ENCODE measurements around the gene KRTAP12-1. TPM values are rescaled to one million over a fixed set of nuclear protein-coding genes. Genes with fewer than 3 reads are reported as not detected.
A peak's percentile ranks its signal among the peaks of the same experiment; 100 is the strongest.

Gene KRTAP12-1
- total RNA-seq, 4 donors from 2014 or later = not detected

DNA sequence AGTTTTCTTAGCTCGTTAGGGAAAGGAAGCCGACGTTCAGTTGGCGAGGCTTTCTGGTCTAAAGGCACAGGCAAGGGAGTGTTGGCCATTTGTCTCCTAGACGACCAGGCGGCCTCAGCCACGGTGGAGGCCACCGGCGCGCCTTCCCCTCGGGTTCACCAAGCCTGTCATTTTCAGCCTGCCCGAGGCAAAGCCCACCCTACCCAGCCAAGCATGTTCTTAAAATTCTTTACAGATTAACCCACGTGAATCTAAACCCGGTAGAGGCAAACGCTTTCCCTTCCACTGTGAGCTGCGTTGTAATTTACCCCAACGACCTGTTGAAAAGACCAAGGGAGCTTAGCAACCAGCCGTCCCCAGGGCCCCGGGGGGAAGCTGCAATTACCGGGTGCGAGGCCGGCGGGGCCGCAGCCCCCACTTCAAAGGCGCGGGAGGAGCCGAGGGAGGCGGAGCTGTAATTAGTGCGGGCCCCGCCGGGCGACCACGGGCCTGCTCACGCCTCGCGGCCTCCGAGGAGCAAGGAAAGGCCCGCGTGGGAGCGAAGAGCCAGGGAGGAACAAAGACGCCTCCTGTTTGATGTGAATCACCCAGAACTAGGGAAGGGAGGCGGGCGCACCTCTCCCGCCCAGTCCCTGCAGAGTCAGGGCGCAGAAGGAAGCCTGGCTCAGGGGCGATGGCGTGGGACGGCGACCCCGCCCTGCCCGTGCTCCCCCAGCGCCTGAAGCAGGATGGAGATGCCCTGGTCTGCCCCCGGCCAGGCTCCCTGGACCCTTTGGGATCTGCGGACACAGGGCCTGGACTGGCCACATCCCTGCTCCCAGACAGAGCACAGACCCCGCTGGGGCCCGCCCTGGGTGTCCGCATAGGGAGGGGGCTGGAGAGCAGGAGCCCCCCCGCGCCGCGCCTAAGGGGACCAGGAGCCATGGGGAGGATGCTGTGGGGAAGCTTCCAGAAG is 41.5 kb upstream of the KRTAP12-1 start:
- no peaks in the 10 kb centered on the region for H3K4me1 ChIP-seq
- peaks cover 0 to 6% of the 10 kb centered on the region in 2 donors for H3K27me3 ChIP-seq
- H3K9me3 ChIP-seq = no peaks in the 10 kb centered on the region
- peak overlapping the region in 1 of 4 donors; percentile 4 for H3K4me3 ChIP-seq
- no peaks in the 10 kb centered on the region for H3K36me3 ChIP-seq
- peak in 1 of 3 donors; percentile 46 for DNase-seq
- TF ChIP-seq CTCF (IDR thresholded peaks at IDR 0.05) (no peak), POLR2A (IDR thresholded peaks at IDR 0.05) (no peak)
- H3K27ac ChIP-seq = no peak overlapping the region

- H3K27me3 ChIP-seq = peaks cover 0 to 6% of the 10 kb centered on the region in 2 donors
- TF ChIP-seq POLR2A (IDR thresholded peaks at IDR 0.05) (no peak), CTCF (IDR thresholded peaks at IDR 0.05) (no peak)
Measured at GRCh38 chr21:44722731-44723130, 40.8 kb upstream of the KRTAP12-1 start.

DNA sequence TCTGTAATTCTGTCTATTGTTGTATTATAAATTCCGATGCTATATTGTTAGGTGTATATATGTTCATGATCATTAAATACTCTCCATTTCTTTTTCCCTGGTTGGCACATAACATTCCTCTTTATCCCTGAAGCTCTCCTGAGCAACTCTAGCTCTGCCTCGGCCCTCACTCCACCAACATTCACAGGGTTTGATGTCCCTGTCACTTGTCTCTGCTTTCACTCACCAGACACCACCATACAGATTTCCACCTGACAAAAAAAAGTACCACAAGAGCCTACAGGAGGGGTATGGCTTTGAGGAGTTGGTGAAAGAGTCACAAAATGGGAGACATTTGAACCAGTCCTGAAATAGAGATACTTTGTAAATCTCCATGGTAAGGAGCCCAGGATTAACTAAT is 38.2 kb upstream of the KRTAP12-1 start:
- DNase-seq = no peak
- TF ChIP-seq CTCF (IDR thresholded peaks at IDR 0.05) (no peak), POLR2A (IDR thresholded peaks at IDR 0.05) (no peak)
- Histone ChIP-seq H3K4me3 (no peak overlapping the region), H3K36me3 (no peaks in the 10 kb centered on the region), H3K4me1 (no peaks in the 10 kb centered on the region), H3K9me3 (no peaks in the 10 kb centered on the region), H3K27me3 (peaks cover 0 to 6% of the 10 kb centered on the region in 2 donors), H3K27ac (no peak overlapping the region)

More at GRCh38 chr21:44722731-44723130, 40.8 kb upstream of the KRTAP12-1 start:
- no peak for DNase-seq
- no peaks in the 10 kb centered on the region for H3K36me3 ChIP-seq
- H3K4me1 ChIP-seq = no peaks in the 10 kb centered on the region
- no peak overlapping the region for H3K4me3 ChIP-seq
- H3K27ac ChIP-seq = no peak overlapping the region
- no peaks in the 10 kb centered on the region for H3K9me3 ChIP-seq

- no peaks in the 10 kb centered on the region for H3K4me1 ChIP-seq
- no peak overlapping the region for H3K27ac ChIP-seq
- no peaks in the 10 kb centered on the region for H3K27me3 ChIP-seq
- no peaks in the 10 kb centered on the region for H3K36me3 ChIP-seq
- no peak overlapping the region for H3K4me3 ChIP-seq
- H3K9me3 ChIP-seq = no peaks in the 10 kb centered on the region
- TF ChIP-seq POLR2A (IDR thresholded peaks at IDR 0.05) = no peak
- TF ChIP-seq CTCF (IDR thresholded peaks at IDR 0.05) = no peak
- peak in 2 of 3 donors; percentile 10 to 21 for DNase-seq
Measured at GRCh38 chr21:44718571-44718970, 36.6 kb upstream of the KRTAP12-1 start.

DNA sequence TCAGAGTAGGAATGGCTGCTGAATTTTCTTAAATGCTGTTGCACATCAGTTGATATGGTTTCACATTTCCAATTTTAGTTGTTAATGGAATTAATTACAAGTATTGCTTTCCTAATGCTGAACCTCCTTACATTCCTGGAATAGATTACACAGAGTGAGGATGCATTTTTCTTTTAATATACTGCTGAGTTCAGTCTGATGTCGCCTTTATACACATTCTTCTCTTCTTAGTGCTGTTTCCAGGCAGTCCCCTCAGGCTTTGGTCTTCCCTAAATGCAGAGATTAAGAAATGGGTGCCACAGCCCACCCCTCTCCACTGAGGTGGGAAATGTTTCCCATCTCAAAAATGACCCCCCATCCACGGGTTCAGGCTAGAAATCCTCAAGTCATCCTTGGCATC is 36.1 kb upstream of the KRTAP12-1 start:
- TF ChIP-seq POLR2A (IDR thresholded peaks at IDR 0.05) = no peak
- TF ChIP-seq CTCF (IDR thresholded peaks at IDR 0.05) = no peak
- Histone ChIP-seq H3K36me3 (no peaks in the 10 kb centered on the region), H3K4me3 (no peak overlapping the region), H3K9me3 (no peaks in the 10 kb centered on the region), H3K27ac (no peak overlapping the region), H3K4me1 (no peaks in the 10 kb centered on the region), H3K27me3 (no peaks in the 10 kb centered on the region)
- DNase-seq = no peak

All from Peyer's patch (tissue), 4 donors.